ENCODE measurements around the gene DKC1. TPM values are rescaled to one million over a fixed set of nuclear protein-coding genes. Genes with fewer than 3 reads are reported as not detected.

DKC1 gene
- total RNA-seq, 2 experiments from 2014 or later = 51.7 to 58.6 TPM

DNA sequence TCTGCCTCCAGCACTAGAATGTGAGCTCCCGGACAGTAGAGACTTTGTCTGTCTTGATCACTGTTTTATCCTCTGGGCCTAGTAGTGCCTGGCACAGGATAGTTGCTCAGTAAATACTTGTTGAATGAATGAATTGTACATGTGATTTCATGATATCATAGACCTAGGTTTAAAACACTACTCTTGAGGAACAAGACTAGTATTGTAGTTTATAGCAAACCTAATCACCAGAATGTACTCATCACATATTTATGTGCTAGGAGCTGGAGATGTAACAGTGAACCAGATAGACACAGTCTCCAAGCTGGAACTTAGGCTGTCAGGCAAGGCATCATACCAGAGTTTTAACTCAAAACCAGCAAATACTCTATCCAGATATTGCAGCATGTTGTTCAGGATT lies 35.2 kb upstream of the DKC1 start:
- no peak overlapping the region for H3K4me3 Mint-ChIP-seq
- H3K36me3 ChIP-seq (ENCODE audit: insufficient read depth, low read length) = no peaks in the 10 kb centered on the region
- no peak overlapping the region for H3K4me3 ChIP-seq (ENCODE audit: low read length)
- no peaks in the 10 kb centered on the region for H3K9me3 Mint-ChIP-seq
- H3K9me3 ChIP-seq (ENCODE audit: control insufficient read depth in 1 of 2, insufficient read depth in 1 of 2, low read length in 2 of 2) = no peaks in the 10 kb centered on the region
- ChIA-PET POLR2A (no interaction called here), CTCF (no interaction called here)
- intact Hi-C loops (cut with DNase I, micrococcal nuclease) = no loop called here
- TF ChIP-seq, protein P1, sequence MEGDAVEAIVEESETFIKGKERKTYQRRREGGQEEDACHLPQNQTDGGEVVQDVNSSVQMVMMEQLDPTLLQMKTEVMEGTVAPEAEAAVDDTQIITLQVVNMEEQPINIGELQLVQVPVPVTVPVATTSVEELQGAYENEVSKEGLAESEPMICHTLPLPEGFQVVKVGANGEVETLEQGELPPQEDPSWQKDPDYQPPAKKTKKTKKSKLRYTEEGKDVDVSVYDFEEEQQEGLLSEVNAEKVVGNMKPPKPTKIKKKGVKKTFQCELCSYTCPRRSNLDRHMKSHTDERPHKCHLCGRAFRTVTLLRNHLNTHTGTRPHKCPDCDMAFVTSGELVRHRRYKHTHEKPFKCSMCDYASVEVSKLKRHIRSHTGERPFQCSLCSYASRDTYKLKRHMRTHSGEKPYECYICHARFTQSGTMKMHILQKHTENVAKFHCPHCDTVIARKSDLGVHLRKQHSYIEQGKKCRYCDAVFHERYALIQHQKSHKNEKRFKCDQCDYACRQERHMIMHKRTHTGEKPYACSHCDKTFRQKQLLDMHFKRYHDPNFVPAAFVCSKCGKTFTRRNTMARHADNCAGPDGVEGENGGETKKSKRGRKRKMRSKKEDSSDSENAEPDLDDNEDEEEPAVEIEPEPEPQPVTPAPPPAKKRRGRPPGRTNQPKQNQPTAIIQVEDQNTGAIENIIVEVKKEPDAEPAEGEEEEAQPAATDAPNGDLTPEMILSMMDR (IDR thresholded peaks at IDR 0.05) = no peak
- no peak overlapping the region for H3K27ac Mint-ChIP-seq
- ATAC-seq (ENCODE audit: poor library complexity) (no peak), DNase-seq (no peak)
- H3K4me1 Mint-ChIP-seq (ENCODE audit: low read depth) = peaks cover 72% of the 10 kb centered on the region
- no peaks in the 10 kb centered on the region for H3K36me3 Mint-ChIP-seq (ENCODE audit: low read depth)
- H3K4me1 ChIP-seq (ENCODE audit: insufficient read depth, low read length) = peaks cover 63% of the 10 kb centered on the region
- no peaks in the 10 kb centered on the region for H3K27me3 ChIP-seq (ENCODE audit: control insufficient read depth in 1 of 2, insufficient read depth in 2 of 2, low read length in 2 of 2)
- H3K27ac ChIP-seq (ENCODE audit: low read depth in 1 of 2, low read length in 2 of 2) = no peak overlapping the region
- H3K27me3 Mint-ChIP-seq = no peaks in the 10 kb centered on the region

DNA sequence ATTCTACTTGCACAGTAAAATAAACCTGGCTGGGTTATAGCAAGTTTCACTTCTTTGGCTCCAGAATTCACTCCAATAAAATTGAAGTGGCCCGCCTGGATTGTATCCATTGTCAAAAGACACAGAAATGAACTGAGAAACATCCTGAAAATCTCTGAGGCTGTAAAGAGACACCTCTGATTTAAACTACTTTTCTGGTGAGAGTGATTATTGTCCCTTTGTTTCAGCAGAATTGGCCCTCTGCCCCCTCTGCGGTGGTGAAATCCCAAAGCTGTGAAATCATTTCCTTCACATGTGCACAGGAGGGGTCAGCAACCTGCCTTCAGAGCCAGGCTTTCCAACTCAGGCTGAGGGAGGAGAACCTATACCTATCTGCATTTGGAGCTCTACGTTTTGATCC lies 34.8 kb upstream of the DKC1 start:
- Mint-ChIP-seq H3K4me1 (ENCODE audit: low read depth) (peaks cover 77% of the 10 kb centered on the region), H3K9me3 (no peaks in the 10 kb centered on the region), H3K27ac (no peak overlapping the region), H3K4me3 (no peak overlapping the region), H3K27me3 (no peaks in the 10 kb centered on the region), H3K36me3 (ENCODE audit: low read depth) (no peaks in the 10 kb centered on the region)
- Histone ChIP-seq H3K9me3 (ENCODE audit: control insufficient read depth in 1 of 2, insufficient read depth in 1 of 2, low read length in 2 of 2) (no peaks in the 10 kb centered on the region), H3K27ac (ENCODE audit: low read depth in 1 of 2, low read length in 2 of 2) (no peak overlapping the region), H3K4me3 (ENCODE audit: low read length) (no peak overlapping the region), H3K36me3 (ENCODE audit: insufficient read depth, low read length) (no peaks in the 10 kb centered on the region), H3K4me1 (ENCODE audit: insufficient read depth, low read length) (peaks cover 68% of the 10 kb centered on the region), H3K27me3 (ENCODE audit: control insufficient read depth in 1 of 2, insufficient read depth in 2 of 2, low read length in 2 of 2) (no peaks in the 10 kb centered on the region)
- DNase-seq (no peak), ATAC-seq (ENCODE audit: poor library complexity) (no peak)
- TF ChIP-seq, protein P1 (IDR thresholded peaks at IDR 0.05) = no peak
- ChIA-PET POLR2A (no interaction called here), CTCF (interaction anchor here (0.9 kb wide), 1 partner anchor 11 kb away, joined by 3 read pairs; no protein-coding TSS in a partner anchor)
- intact Hi-C loops (cut with DNase I, micrococcal nuclease) = no loop called here

DNA sequence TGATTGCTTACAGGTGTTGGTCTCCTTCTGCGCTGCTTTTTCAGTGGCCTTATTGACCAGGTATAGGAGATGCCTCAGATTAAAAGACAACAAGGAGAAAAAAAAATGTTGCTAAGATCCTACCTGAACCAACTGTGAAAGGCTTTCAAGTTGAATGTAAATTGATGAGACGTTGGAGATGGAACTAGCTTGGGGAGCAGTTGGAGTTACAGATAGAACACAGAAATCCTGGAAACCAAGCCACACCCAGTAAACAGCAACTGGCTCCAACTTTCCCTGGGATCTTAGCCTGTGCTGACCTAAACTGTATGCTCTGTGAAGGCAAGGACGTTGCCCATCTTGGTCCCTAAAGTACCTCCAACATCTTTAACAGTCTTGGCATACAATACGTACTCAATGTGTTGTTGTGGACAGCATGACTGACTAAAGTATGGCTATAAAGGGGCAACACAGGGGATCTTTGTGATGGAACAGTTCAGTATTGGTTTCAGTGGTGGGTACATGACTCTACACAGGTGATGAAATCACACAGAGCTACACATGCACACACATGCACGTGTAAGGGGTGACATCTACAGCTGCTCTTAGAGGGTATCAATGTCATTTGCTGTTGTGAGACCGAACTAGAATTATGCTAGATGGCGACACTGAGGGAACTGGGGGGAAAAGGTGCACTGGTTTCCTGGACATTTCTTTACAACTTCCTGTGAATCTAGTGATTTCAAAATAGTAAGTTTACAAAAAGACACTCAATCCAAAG lies 34.1 kb upstream of the DKC1 start:
- DNase-seq = no peak
- H3K27ac ChIP-seq (ENCODE audit: low read depth in 1 of 2, low read length in 2 of 2) = no peak overlapping the region
- CTCF ChIA-PET = interaction anchor here (0.9 to 2.4 kb wide), 2 partner anchors 12 to 20 kb away, joined by 3 to 9 read pairs; no protein-coding TSS in a partner anchor

More for the DNA sequence above, 34.1 kb upstream of the DKC1 start:
- Histone ChIP-seq H3K27me3 (ENCODE audit: control insufficient read depth in 1 of 2, insufficient read depth in 2 of 2, low read length in 2 of 2) (no peaks in the 10 kb centered on the region), H3K4me3 (ENCODE audit: low read length) (no peak overlapping the region), H3K36me3 (ENCODE audit: insufficient read depth, low read length) (no peaks in the 10 kb centered on the region), H3K4me1 (ENCODE audit: insufficient read depth, low read length) (peaks cover 66% of the 10 kb centered on the region), H3K9me3 (ENCODE audit: control insufficient read depth in 1 of 2, insufficient read depth in 1 of 2, low read length in 2 of 2) (no peaks in the 10 kb centered on the region)
- POLR2A ChIA-PET = no interaction called here
- H3K36me3 Mint-ChIP-seq (ENCODE audit: low read depth) = no peaks in the 10 kb centered on the region
- no peaks in the 10 kb centered on the region for H3K9me3 Mint-ChIP-seq
- H3K4me1 Mint-ChIP-seq (ENCODE audit: low read depth) = peaks cover 79% of the 10 kb centered on the region
- no peak for ATAC-seq (ENCODE audit: poor library complexity)
- intact Hi-C loops (cut with DNase I, micrococcal nuclease) = no loop called here
- no peak overlapping the region for H3K27ac Mint-ChIP-seq
- H3K27me3 Mint-ChIP-seq = no peaks in the 10 kb centered on the region
- H3K4me3 Mint-ChIP-seq = no peak overlapping the region
- TF ChIP-seq, protein P1 (IDR thresholded peaks at IDR 0.05) = no peak
